Lung (tissue), 12 donors: ENCODE data around the gene REEP1. TPM values are rescaled to one million over a fixed set of nuclear protein-coding genes. Genes with fewer than 3 reads are reported as not detected.

Experiments
- ATAC-seq: fragments of 200-7000 bp; cut with Tn5 transposase; one replicate; pipeline ENCODE4 v1.9.1; 2020; ENCODE audit warnings: moderate number of reproducible peaks; ENCODE audit not compliant: insufficient read depth, low FRiP score
- DNase-seq, 3 donors: peaks; one replicate each; pipeline ENCODE4 v3.0.0-alpha.2; 2013 to 2017
- H3K27ac ChIP-seq, 2 donors: one replicate each; pipeline ENCODE4 v1.5.1; 2013; ENCODE audit warnings: mild to moderate bottlenecking in 2 of 2, moderate library complexity in 2 of 2, control low read depth in 1 of 2, inconsistent platforms in 1 of 2, low read depth in 1 of 2, low read length in 1 of 2
- H3K27me3 ChIP-seq, 3 donors: one replicate each; pipeline ENCODE4 v1.5.1; 2013; ENCODE audit warnings: low read length in 2 of 3; ENCODE audit not compliant: control insufficient read depth in 3 of 3, insufficient read depth in 3 of 3
- H3K36me3 ChIP-seq, 4 donors: one replicate each; pipeline ENCODE4 v1.5.1; 2013; ENCODE audit warnings: low read length in 4 of 4, mild to moderate bottlenecking in 1 of 4, moderate library complexity in 1 of 4; ENCODE audit not compliant: control insufficient read depth in 4 of 4, insufficient read depth in 4 of 4
- H3K4me1 ChIP-seq, 5 donors: one replicate each; pipeline ENCODE4 v1.5.1; 2013; ENCODE audit warnings: low read length in 5 of 5, mild to moderate bottlenecking in 2 of 5, moderate library complexity in 1 of 5; ENCODE audit not compliant: control insufficient read depth in 5 of 5, insufficient read depth in 5 of 5
- H3K4me3 ChIP-seq: one replicate; pipeline ENCODE4 v1.5.1; 2013; ENCODE audit warnings: mild to moderate bottlenecking, control low read depth, moderate library complexity
- H3K9ac ChIP-seq, 2 donors: one replicate each; pipeline ENCODE4 v1.5.1; 2013; ENCODE audit warnings: low read length in 2 of 2, control low read depth in 1 of 2; ENCODE audit not compliant: insufficient read depth in 1 of 2
- H3K9me3 ChIP-seq, 4 donors: one replicate each; pipeline ENCODE4 v1.5.1; 2013; ENCODE audit warnings: low read length in 3 of 4, mild to moderate bottlenecking in 1 of 4, moderate library complexity in 1 of 4; ENCODE audit not compliant: control insufficient read depth in 4 of 4, insufficient read depth in 3 of 4
- WGBS, 2 donors: extraction: QIAGEN DNeasy Blood & Tissue Kit; methylation state at CpG; one replicate each; pipeline ENCODE4 v1.1.7; 2013; 5-methylcytosine and 5-hydroxymethylcytosine counted together
- polyA plus RNA-seq, 2 donors: library from polyadenylated mRNA; stranded (reverse); fragments of 200-250 nt; gene quantifications; one replicate each; pipeline ENCODE4 v1.2.1, GENCODE V29; 2013
- total RNA-seq, 2 donors: library from RNA; depleted of rRNA in 1 of 2; stranded (reverse); fragments of >200 nt in 1 of 2; gene quantifications; one replicate each; pipeline ENCODE4 v1.2.1, GENCODE V29; 2014 to 2021
- TF ChIP-seq, protein P1 (sequence below): IDR thresholded peaks from 2 replicates; pipeline ENCODE4 v1.5.1; 2012; ENCODE audit warnings: mild to moderate bottlenecking; ENCODE audit errors: control extremely low read depth, extremely low read depth
- donor health status: control.
- donor health status: control.
- donor health status: Bipolar disorder and iron deficiency.
- donor health status: healthy.
- donor health status: DM: yes; HTN: yes; CAD: no.

The REEP1 gene
- total and polyA plus RNA-seq, 4 donors = 2.4 to 19.7 (median 5.4) TPM

DNA sequence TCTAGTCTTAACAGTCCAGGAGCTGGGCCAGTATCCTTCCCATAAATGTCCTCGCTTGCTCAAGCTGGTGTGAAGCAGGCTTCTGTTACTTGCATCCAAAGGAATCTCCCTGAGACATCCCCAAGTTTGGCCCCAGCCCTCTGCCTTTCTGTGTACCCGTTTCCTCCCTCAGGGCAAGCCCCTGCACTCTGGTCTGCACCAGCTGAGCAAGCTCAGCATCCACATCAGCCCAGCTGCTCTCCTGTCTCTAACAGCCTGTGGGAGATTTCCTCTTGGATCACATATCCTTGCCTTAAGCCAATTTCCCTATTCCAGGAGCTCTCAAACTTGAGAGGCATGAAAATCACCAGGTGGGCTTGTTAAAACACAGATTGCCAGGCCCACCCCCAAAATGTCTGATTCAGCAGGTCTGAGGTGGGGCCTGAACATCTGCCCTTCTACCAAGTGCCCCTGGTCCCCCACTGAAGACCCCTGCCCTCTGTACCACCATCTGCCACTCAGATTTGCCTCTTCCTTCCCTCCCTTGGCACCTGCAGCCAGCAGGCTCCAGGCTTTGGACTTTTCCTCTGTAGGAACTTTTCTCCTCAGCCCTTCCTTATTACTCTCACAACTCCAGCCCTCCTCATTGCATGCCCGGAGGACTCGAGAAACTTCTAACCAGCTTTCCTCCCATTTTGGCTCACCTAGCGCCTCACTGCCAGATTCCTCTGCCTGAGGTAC is 32.1 kb downstream of the REEP1 start:
- 86 to 91% methylated on average over 5 of the region's 5 CpGs for WGBS, 2 donors
- Histone ChIP-seq H3K4me3 (no peak overlapping the region), H3K27me3 (no peaks in the 10 kb centered on the region), H3K9ac (no peak overlapping the region), H3K4me1 (peaks cover 7 to 53% (median 12%) of the 10 kb centered on the region in 5 donors), H3K9me3 (no peaks in the 10 kb centered on the region), H3K36me3 (no peaks in the 10 kb centered on the region), H3K27ac (no peak overlapping the region)
- no peak for ATAC-seq
- TF ChIP-seq, protein P1, sequence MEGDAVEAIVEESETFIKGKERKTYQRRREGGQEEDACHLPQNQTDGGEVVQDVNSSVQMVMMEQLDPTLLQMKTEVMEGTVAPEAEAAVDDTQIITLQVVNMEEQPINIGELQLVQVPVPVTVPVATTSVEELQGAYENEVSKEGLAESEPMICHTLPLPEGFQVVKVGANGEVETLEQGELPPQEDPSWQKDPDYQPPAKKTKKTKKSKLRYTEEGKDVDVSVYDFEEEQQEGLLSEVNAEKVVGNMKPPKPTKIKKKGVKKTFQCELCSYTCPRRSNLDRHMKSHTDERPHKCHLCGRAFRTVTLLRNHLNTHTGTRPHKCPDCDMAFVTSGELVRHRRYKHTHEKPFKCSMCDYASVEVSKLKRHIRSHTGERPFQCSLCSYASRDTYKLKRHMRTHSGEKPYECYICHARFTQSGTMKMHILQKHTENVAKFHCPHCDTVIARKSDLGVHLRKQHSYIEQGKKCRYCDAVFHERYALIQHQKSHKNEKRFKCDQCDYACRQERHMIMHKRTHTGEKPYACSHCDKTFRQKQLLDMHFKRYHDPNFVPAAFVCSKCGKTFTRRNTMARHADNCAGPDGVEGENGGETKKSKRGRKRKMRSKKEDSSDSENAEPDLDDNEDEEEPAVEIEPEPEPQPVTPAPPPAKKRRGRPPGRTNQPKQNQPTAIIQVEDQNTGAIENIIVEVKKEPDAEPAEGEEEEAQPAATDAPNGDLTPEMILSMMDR = no peak
- DNase-seq = peak; percentile 81 to 92 (median 88)

GRCh38 chr2:86304416-86304815 is 33.0 kb downstream of the REEP1 start:
- 81 to 89% methylated on average over 3 of the region's 3 CpGs for WGBS, 2 donors
- no peak overlapping the region for H3K4me3 ChIP-seq
- ATAC-seq (no peak), DNase-seq (peak in 1 of 3 donors; percentile 38)
- H3K9me3 ChIP-seq = no peaks in the 10 kb centered on the region
- no peak overlapping the region for H3K9ac ChIP-seq
- H3K4me1 ChIP-seq = peaks cover 7 to 61% (median 13%) of the 10 kb centered on the region in 5 donors
- TF ChIP-seq, protein P1 = no peak
- H3K27ac ChIP-seq = no peak overlapping the region
- no peaks in the 10 kb centered on the region for H3K36me3 ChIP-seq
- H3K27me3 ChIP-seq = no peaks in the 10 kb centered on the region

DNA sequence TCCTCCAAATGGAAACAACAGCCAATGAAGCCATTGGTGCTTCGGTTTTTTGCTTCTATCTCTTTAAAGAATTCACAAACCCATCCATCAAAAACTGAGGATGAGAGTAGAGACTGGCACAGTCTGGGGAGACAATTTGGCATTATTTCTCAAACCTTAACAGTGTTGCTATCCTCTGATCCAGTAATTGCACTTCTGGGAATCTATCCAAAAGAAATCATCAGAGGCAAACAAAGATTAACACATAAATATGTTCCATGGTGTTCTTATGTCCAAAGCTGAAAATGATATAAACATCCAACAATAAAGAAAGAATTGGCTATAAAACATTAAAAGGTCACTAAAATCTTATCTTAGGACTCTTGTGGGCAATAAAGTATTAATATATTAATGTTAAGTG is 35.1 kb downstream of the REEP1 start:
- TF ChIP-seq, protein P1 = no peak
- Histone ChIP-seq H3K27me3 (no peaks in the 10 kb centered on the region), H3K9me3 (no peaks in the 10 kb centered on the region), H3K4me1 (peaks cover 10 to 76% (median 15%) of the 10 kb centered on the region in 5 donors), H3K4me3 (no peak overlapping the region), H3K27ac (no peak overlapping the region), H3K36me3 (no peaks in the 10 kb centered on the region), H3K9ac (no peak overlapping the region)
- ATAC-seq (no peak), DNase-seq (peak in 1 of 3 donors; percentile 79)
- WGBS, 2 donors = 56 to 70% methylated on average over 1 of the region's 1 CpG
